Measurements from ENCODE around the gene ENTREP1. TPM values are rescaled to one million over a fixed set of nuclear protein-coding genes. Genes with fewer than 3 reads are reported as not detected.

ENTREP1 gene
- total and polyA plus RNA-seq, 2 of the 4 experiments (the other 2 are of a cell fraction), result not detected

DNA sequence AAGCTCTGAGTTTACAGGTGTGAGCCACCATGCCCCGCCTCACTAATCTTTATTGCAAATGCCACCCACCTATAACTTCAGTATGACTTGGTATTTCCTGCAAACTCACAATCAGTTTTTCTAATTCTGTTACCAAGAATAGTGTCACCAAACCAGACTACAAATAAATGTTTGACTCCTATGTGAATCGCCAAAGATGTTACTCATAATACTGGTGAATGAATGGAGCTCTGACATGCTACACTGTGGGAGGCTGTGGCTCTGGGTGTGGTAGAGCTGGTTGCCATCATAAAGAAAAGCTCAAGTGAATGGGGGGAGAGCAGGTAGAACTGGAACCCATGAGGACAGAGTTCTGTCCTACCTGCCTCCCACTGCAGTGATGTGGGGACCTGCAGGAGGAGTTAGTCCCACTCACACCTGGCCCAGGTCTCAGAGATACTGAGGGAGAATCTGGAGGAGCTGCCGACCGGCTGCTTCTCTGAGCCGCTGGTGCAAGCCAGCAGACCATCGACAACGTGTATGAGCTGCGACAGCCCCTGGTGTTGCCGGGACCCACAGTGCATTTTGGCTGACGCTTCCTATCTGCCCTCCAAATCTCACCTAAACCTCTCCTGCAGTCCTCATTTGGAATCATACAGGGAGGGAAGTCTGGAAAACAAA is 95.7 kb downstream of the ENTREP1 start (continued):
- no peak for TF ChIP-seq RFX5 (IDR thresholded peaks at IDR 0.05; ENCODE audit: low read depth, low read length)

- Histone ChIP-seq H3K14ac (replicated peaks; ENCODE audit: low read depth, low read length) (no peak overlapping the region), H3K56ac (ENCODE audit: extremely low read depth, insufficient read depth, low read length) (no peak overlapping the region), H2BK20ac (ENCODE audit: low read depth, low read length) (no peak overlapping the region), H3K36me3 (ENCODE audit: control insufficient read depth, insufficient read depth, low read length) (no peaks in the 10 kb centered on the region), H3K4me3 (ENCODE audit: insufficient read depth, low read depth, low read length) (no peak overlapping the region), H4K5ac (ENCODE audit: low read depth, low read length) (no peak overlapping the region), H2BK120ac (ENCODE audit: low read depth, low read length) (no peak overlapping the region), H4K8ac (ENCODE audit: low read depth in 2 of 2, low read length in 2 of 2) (no peak overlapping the region), H4K91ac (ENCODE audit: insufficient read depth, low read depth, low read length) (no peak overlapping the region), H2BK5ac (ENCODE audit: low read depth, low read length, poor library complexity, severe bottlenecking) (no peak overlapping the region), H3K4me1 (ENCODE audit: control insufficient read depth, insufficient read depth, low read length) (no peaks in the 10 kb centered on the region), H3K18ac (ENCODE audit: low read depth, low read length) (no peak overlapping the region), H3K4ac (ENCODE audit: low read depth, low read length) (no peak overlapping the region), H2AK9ac (replicated peaks; ENCODE audit: low read depth, low read length, poor library complexity) (peak overlapping the region; percentile 52), H3K9me1 (ENCODE audit: insufficient read depth, low read length) (no peaks in the 10 kb centered on the region), H4K20me1 (ENCODE audit: insufficient read depth, low read length) (no peaks in the 10 kb centered on the region), H2BK15ac (ENCODE audit: low read depth, low read length) (no peak overlapping the region), H3K27me3 (ENCODE audit: control insufficient read depth, insufficient read depth, low read length) (no peaks in the 10 kb centered on the region; the same call in 1 of the 2 replicates), H3K79me1 (ENCODE audit: low read depth in 1 of 2, low read length in 2 of 2) (no peaks in the 10 kb centered on the region), H3K27ac (ENCODE audit: insufficient read depth, low read length) (no peak overlapping the region), H2AK5ac (ENCODE audit: low read depth, low read length) (no peak overlapping the region), H2AFZ (replicated peaks; ENCODE audit: low read length, poor library complexity) (peak overlapping the region; percentile 83), H3K4me2 (ENCODE audit: low read depth, low read length) (no peak overlapping the region), H3K9me3 (ENCODE audit: control insufficient read depth, insufficient read depth, low read length) (no peaks in the 10 kb centered on the region), H3K9ac (ENCODE audit: low read depth, low read length) (no peak overlapping the region), H3K23ac (ENCODE audit: low read depth, low read length) (no peak overlapping the region)
- CTCF ChIA-PET, result interaction anchor here (0.6 to 2.9 kb wide), 9 partner anchors 11 to 500 kb away, joined by 3 to 17 read pairs (median 3); no protein-coding TSS in a partner anchor
- 100% methylated on average over 4 of the region's 16 CpGs; no CpG with 5 or more reads in 1 of the 2 experiments for WGBS, 2 experiments (ENCODE audit: extremely low coverage in 2 of 2, insufficient read length in 1 of 2)
- dilution Hi-C loops (cut with HindIII; ENCODE audit: low sequenced_read_pairs, unreplicated experiment) (no loop called here), intact Hi-C loops (cut with micrococcal nuclease) (loop anchor here (2.0 to 10.0 kb wide), 7 partner anchors 127 to 805 kb away; partner anchors contain the start of gene APBA1), in situ Hi-C loops (cut with MboI; ENCODE audit: low sequenced_read_pairs) (loop anchor here (5.0 to 25.0 kb wide), 4 partner anchors 130 to 803 kb away; no protein-coding TSS in a partner anchor)
- DNase-seq, result peak; percentile 59
- ATAC-seq (ENCODE audit: low read depth), result peak; percentile 86
- BruUV-seq (replicated peaks), result no TSS peak
- POLR2A ChIA-PET (ENCODE audit: unreplicated experiment), result no interaction called here
- peak; percentile 97 for TF ChIP-seq RAD21 (IDR thresholded peaks at IDR 0.05; ENCODE audit: low read length)
- no peak for TF ChIP-seq FOS (IDR thresholded peaks at IDR 0.05; ENCODE audit: low read depth, low read length)
- peak; percentile 87 for TF ChIP-seq CTCF (conservative IDR thresholded peaks at IDR 0.05; ENCODE audit: low read depth, low read length)
- no peak for TF ChIP-seq CEBPB (IDR thresholded peaks at IDR 0.05; ENCODE audit: low read depth, low read length)
- TF ChIP-seq RCOR1 (IDR thresholded peaks at IDR 0.05; ENCODE audit: insufficient replicate concordance, low read length), result no peak
- peak; percentile 63 for TF ChIP-seq MAZ (IDR thresholded peaks at IDR 0.05; ENCODE audit: borderline replicate concordance, low read depth, low read length)
- 0 out of 2 replicates have a peak, but pooled peaks have one; percentile 31 for TF ChIP-seq POLR2A (IDR thresholded peaks at IDR 0.05; ENCODE audit: low read depth, low read length)
- TF ChIP-seq SMC3 (IDR thresholded peaks at IDR 0.05; ENCODE audit: low read depth, low read length), result peak; percentile 95
- no peak for TF ChIP-seq MAFK (IDR thresholded peaks at IDR 0.05; ENCODE audit: low read depth, low read length)
Observed at GRCh38 chr9:69421908-69422801, 97.1 kb downstream of the ENTREP1 start.

Measured in IMR-90 (cell line).